Measurements from ENCODE around the gene KIF7.

GRCh38 chr15:89646416-89647141 is 8.7 kb downstream of the KIF7 start:
- TF ChIP-seq CTCF (IDR thresholded peaks at IDR 0.05) (no peak), POLR2A (IDR thresholded peaks at IDR 0.05) (no peak)
